ENCODE results near the gene B3GNT3.

DNA sequence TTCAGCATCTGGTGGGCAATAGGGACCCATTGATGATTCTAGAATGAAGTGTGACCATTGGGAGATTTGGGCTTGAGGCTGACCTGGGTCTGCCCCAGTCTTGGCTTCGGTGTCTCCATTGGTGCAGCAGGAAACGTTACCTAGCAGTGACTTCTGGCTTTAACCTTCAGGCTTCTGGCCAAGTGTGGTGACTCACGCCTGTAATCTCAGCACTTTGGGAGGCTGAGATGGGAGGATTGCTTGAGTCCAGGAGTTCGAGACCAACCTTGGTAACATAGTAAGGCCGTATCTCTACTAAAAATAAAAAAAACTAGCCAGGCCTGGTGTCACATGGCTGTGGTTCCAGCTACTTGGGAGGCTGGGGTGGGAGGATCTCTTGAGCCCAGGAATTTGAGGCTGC is 36.4 kb upstream of the B3GNT3 start:
- no peak for TF ChIP-seq POLR2A (IDR thresholded peaks at IDR 0.05; ENCODE audit: low read depth, low read length)
- no peak for TF ChIP-seq TAF1 (IDR thresholded peaks at IDR 0.05; ENCODE audit: borderline replicate concordance, low read depth, low read length)
- TF ChIP-seq POLR2AphosphoS5 (IDR thresholded peaks at IDR 0.05; ENCODE audit: low read depth, low read length), result no peak
